Psoas muscle (tissue), 8 donors: ENCODE results near the gene GOLGA2. TPM values are rescaled to one million over a fixed set of nuclear protein-coding genes. Genes with fewer than 3 reads are reported as not detected.

ENCODE experiments used
- ATAC-seq, 4 donors: fragments of 200-7000 bp; cut with Tn5 transposase; one replicate each; pipeline ENCODE4 v1.9.1; 2020; ENCODE audit warnings: moderate library complexity in 3 of 4, mild to moderate bottlenecking in 2 of 4
- DNase-seq, 2 donors: peaks; one replicate each; pipeline ENCODE4 v3.0.0-alpha.2; 2020
- H3K27ac ChIP-seq: fragments of 200-600 bp; one replicate; pipeline ENCODE4 v1.8.0; 2022
- H3K27me3 ChIP-seq, 3 donors: fragments of 200-600 bp in 1 of 3; one replicate each; pipeline versions ENCODE4 v1.6.1 to v1.8.0; 2013 to 2022; ENCODE audit warnings: low read length in 2 of 3, mild to moderate bottlenecking in 2 of 3, moderate library complexity in 1 of 3; ENCODE audit not compliant: insufficient read depth in 3 of 3
- H3K36me3 ChIP-seq, 2 donors: fragments of 200-600 bp in 1 of 2; one replicate each; pipeline versions ENCODE4 v1.6.1 to v1.8.0; 2013 to 2022; ENCODE audit warnings: low read depth in 1 of 2, mild to moderate bottlenecking in 1 of 2, moderate library complexity in 1 of 2; ENCODE audit not compliant: insufficient read depth in 1 of 2
- H3K4me1 ChIP-seq: fragments of 200-600 bp; one replicate; pipeline ENCODE4 v1.8.0; 2022
- H3K4me3 ChIP-seq: fragments of 200-600 bp; one replicate; pipeline ENCODE4 v1.8.0; 2022; ENCODE audit warnings: mild to moderate bottlenecking
- H3K9me3 ChIP-seq: fragments of 200-600 bp; one replicate; pipeline ENCODE4 v1.8.0; 2022
- CTCF ChIP-seq: fragments of 200-600 bp; IDR thresholded peaks from one replicate; pipeline ENCODE4 v1.8.0; 2022; ENCODE audit warnings: antibody characterized with exemption
- WGBS, 3 donors: extraction: QIAGEN DNeasy Blood & Tissue Kit; methylation state at CpG; one replicate each; pipeline versions ENCODE4 v1.1.6 to v1.1.7; 2013; 5-methylcytosine and 5-hydroxymethylcytosine counted together
- intact Hi-C, 2 donors: fragments of 100-400 bp; cut with DNase I; formaldehyde crosslinking; loops; one replicate each; pipeline versions ENCODE4 v1.11.0 to v1.14.2; 2022
- polyA plus RNA-seq, 3 donors: library from polyadenylated mRNA; stranded (reverse); fragments of 200-250 nt; gene quantifications; one replicate each; pipeline ENCODE4 v1.2.3, GENCODE V29; 2013
- total RNA-seq, 4 donors: library from RNA; stranded (reverse); fragmentation: NEBNext Ultra II Directional in 2 of 4; extraction: Animal tissue kit (Norgen Biotek cat#: 25700) in 2 of 4; gene quantifications; one replicate each; pipeline versions ENCODE4 v1.2.1 to v1.2.4, GENCODE V29; 2021 to 2023
- donor health status: healthy with polysubstance abuse.
- donor health status: DM: no; HTN: no; CAD: no; lungs with moderate emphysema.
- donor health status: Bipolar disorder and iron deficiency.
- donor health status: healthy.
- donor health status: DM: yes; HTN: yes; CAD: no.
- donor health status: DM: no; HTN: no; CAD: no.
- donor health status: DM: no; HTN: no; CAD: no.
- donor health status: DM: yes; HTN: yes; CAD: no.

The GOLGA2 gene
- total and polyA plus RNA-seq, 7 donors, result 57.2 to 85.3 (median 72.4) TPM

GRCh38 chr9:128219831-128220230 is 56.0 kb downstream of the GOLGA2 start:
- TF ChIP-seq CTCF, result no peak
- intact Hi-C loops, result no loop called here
- no peak for DNase-seq
- Histone ChIP-seq H3K4me3 (no peak overlapping the region), H3K36me3 (no peaks in the 10 kb centered on the region), H3K4me1 (peaks cover 2% of the 10 kb centered on the region), H3K27ac (no peak overlapping the region), H3K9me3 (no peaks in the 10 kb centered on the region), H3K27me3 (no peaks in the 10 kb centered on the region)
- ATAC-seq, result no peak
- 77 to 93% (median 82%) methylated on average over 9 of the region's 9 CpGs for WGBS, 3 donors

- 13 to 20% (median 17%) methylated on average over 46 to 47 of the region's 47 CpGs for WGBS, 3 donors
- H3K27me3 ChIP-seq, result no peaks in the 10 kb centered on the region
- peak; percentile 95 to 98 (median 96) for ATAC-seq
- H3K4me1 ChIP-seq, result peaks cover 3% of the 10 kb centered on the region
- TF ChIP-seq CTCF, result no peak
- intact Hi-C loops, result no loop called here
- peak overlapping the region; percentile 65 for H3K4me3 ChIP-seq
- H3K9me3 ChIP-seq, result no peaks in the 10 kb centered on the region
- peak overlapping the region; percentile 23 for H3K27ac ChIP-seq
- no peaks in the 10 kb centered on the region for H3K36me3 ChIP-seq
- DNase-seq, result peak; percentile 94 to 97
These were observed 57.1 kb downstream of the GOLGA2 start for GRCh38 chr9:128218518-128219389.

GRCh38 chr9:128218172-128218517 is 57.7 kb downstream of the GOLGA2 start:
- H3K36me3 ChIP-seq, result no peaks in the 10 kb centered on the region
- H3K4me3 ChIP-seq, result peak overlapping the region; percentile 65
- DNase-seq (no peak), ATAC-seq (peak in 1 of 4 donors; percentile 0)
- peaks cover 3% of the 10 kb centered on the region for H3K4me1 ChIP-seq
- no peaks in the 10 kb centered on the region for H3K27me3 ChIP-seq
- WGBS, 3 donors, result 49 to 56% (median 54%) methylated on average over 11 of the region's 11 CpGs
- TF ChIP-seq CTCF, result no peak
- H3K27ac ChIP-seq, result peak overlapping the region; percentile 23
- no peaks in the 10 kb centered on the region for H3K9me3 ChIP-seq
- intact Hi-C loops, result no loop called here

- Histone ChIP-seq H3K9me3 (no peaks in the 10 kb centered on the region), H3K27me3 (no peaks in the 10 kb centered on the region), H3K36me3 (no peaks in the 10 kb centered on the region), H3K4me3 (no peak overlapping the region), H3K4me1 (peaks cover 3% of the 10 kb centered on the region), H3K27ac (no peak overlapping the region)
- intact Hi-C loops, result no loop called here
- ATAC-seq, result no peak
- WGBS, 3 donors, result 71 to 75% (median 74%) methylated on average over 16 of the region's 16 CpGs
- TF ChIP-seq CTCF, result no peak
- DNase-seq, result peak in 1 of 2 donors; percentile 42
These were observed 58.8 kb downstream of the GOLGA2 start for GRCh38 chr9:128216781-128217553.
